ENCODE measurements around the gene F10. TPM values are rescaled to one million over a fixed set of nuclear protein-coding genes. Genes with fewer than 3 reads are reported as not detected.

The F10 gene
- polyA plus RNA-seq, 1 donor: 17.2 TPM

DNA sequence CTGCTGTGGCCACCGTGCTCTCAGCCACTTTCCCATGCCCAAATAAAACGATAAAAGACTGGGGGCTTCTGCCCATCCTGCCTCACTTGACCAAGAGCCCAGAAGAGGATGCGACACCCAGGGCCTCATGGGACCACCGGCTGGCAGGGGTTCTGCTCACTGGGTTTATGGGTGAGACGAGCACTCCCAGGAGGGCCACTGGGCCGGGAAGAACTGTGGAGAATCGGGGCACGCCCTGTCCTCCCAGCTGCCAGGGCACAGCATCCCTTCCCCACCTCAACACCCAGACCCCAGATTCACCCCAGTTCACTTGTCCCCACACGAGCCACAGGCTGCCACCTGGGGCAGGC is 4.7 kb upstream of the F10 start:
- DNase-seq: no peak

DNA sequence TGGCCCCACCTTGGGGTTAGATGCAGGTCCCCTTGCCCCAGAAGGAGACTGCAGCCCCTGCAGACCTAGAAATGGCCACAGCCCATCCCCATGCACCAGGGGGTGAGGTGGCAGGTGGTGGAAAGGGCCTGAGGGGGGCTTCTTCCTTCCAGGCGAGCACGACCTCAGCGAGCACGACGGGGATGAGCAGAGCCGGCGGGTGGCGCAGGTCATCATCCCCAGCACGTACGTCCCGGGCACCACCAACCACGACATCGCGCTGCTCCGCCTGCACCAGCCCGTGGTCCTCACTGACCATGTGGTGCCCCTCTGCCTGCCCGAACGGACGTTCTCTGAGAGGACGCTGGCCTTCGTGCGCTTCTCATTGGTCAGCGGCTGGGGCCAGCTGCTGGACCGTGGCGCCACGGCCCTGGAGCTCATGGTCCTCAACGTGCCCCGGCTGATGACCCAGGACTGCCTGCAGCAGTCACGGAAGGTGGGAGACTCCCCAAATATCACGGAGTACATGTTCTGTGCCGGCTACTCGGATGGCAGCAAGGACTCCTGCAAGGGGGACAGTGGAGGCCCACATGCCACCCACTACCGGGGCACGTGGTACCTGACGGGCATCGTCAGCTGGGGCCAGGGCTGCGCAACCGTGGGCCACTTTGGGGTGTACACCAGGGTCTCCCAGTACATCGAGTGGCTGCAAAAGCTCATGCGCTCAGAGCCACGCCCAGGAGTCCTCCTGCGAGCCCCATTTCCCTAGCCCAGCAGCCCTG is 4.2 kb upstream of the F10 start:
- no peak for DNase-seq

DNA sequence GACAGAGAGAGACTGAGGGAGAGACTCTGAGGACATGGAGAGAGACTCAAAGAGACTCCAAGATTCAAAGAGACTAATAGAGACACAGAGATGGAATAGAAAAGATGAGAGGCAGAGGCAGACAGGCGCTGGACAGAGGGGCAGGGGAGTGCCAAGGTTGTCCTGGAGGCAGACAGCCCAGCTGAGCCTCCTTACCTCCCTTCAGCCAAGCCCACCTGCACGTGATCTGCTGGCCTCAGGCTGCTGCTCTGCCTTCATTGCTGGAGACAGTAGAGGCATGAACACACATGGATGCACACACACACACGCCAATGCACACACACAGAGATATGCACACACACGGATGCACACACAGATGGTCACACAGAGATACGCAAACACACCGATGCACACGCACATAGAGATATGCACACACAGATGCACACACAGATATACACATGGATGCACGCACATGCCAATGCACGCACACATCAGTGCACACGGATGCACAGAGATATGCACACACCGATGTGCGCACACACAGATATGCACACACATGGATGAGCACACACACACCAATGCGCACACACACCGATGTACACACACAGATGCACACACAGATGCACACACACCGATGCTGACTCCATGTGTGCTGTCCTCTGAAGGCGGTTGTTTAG is 3.3 kb upstream of the F10 start:
- no peak for DNase-seq

DNA sequence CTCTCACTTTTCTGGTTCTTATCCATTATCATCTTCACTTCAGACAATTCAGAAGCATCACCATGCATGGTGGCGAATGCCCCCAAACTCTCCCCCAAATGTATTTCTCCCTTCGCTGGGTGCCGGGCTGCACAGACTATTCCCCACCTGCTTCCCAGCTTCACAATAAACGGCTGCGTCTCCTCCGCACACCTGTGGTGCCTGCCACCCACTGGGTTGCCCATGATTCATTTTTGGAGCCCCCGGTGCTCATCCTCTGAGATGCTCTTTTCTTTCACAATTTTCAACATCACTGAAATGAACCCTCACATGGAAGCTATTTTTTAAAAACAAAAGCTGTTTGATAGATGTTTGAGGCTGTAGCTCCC is 2.8 kb upstream of the F10 start:
- DNase-seq: no peak

DNA sequence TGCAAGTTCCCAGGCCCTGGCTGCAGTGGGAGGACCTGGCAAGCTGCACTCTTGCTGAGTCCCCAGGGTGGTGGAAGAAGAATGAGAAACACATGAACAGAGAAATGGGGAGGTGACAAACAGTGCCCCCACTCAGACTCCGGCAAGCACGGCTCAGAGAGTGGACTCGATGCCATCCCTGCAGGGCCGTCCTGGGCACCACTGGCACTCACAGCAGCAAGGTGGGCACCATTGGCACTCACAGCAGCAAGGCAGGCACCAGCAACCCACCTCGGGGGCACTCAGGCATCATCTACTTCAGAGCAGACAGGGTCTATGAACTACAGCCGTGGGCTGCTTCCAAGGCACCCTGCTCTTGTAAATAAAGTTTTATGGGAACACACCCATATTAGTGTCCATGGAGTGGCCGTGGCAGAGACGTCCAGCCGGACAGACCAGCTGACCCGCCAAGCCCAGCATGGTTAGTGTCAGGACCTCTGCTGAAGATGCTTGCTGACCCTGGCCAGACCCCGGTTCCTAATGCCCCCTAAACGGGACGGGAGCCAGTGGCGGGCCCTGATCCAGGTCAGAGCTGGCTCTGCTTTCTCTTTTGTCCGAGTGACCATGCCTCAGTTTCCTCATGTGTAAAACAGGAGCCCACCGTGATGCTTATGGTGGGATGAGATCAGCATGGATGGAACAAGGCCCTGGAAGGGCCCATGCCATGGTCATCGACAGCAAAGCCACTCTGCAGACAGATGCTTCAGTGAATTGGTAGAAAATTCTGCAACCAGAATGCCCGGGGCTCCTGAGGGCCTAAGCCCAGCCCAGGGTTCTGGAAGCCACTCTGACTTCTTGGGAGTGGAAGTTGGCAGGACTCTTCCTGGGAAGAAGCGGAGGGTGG is 2.1 kb upstream of the F10 start:
- DNase-seq: no peak

DNA sequence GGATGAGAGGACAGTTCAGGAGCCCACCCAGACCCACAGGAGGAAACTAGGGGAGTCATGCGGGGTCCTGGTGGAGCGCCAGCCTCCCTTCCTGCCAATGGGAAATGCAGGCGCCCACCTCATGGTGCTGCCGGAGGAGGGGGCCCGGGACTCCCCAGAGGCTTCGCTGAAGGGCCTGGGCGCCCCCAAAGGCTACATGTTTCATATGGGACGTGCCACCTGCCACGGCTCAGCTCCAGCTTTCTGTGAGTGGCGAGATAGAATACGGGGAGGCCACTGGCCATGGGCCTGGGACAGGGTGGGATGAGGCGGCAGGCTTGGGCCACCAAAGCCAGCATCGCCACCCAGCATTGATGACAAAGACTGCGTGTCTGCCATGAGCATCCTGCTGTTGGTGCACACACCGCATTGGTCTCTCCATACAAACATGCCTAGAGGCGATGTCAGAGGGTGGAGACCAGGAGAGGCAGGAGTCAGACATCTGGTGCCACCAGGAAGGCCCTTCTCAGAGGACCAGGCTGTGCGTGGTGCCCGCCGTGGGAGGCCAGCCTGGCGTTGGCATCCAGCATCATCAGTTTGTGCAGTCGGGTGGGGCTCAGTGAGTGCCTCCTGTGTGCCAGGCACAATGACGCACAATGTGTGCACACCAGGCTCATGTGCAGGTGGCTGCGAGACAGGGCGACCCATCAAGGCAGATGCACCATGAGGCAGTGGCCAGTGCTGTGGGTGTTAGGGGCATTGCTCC is 1.2 kb upstream of the F10 start:
- DNase-seq: no peak

DNA sequence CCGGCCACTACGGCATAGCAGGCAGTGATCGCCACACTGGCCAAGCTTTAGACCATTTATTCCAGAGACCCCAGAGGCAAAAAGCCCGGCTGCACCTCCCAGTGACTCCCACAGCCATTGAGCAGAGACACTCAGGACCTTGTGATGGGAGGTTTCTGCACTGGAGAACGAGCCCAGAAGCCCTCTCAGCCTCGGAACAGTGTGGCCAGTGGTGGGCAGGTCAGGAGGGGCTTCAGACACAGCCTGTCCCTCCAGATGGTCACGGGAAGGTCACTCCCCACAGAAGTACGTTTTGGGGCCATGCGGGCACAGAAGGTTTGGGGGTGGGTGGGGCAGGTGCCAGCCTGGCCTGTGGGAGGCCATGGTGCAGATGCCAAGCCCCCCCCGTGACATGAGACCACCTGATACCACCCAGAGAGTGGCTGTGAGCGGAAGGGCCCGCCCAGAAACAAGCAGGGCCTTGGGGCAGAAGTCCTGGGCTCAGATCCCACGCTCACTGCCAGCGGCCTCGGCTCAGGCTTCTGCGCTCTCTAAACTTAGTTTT is 599 bp upstream of the F10 start:
- no peak for DNase-seq

DNA sequence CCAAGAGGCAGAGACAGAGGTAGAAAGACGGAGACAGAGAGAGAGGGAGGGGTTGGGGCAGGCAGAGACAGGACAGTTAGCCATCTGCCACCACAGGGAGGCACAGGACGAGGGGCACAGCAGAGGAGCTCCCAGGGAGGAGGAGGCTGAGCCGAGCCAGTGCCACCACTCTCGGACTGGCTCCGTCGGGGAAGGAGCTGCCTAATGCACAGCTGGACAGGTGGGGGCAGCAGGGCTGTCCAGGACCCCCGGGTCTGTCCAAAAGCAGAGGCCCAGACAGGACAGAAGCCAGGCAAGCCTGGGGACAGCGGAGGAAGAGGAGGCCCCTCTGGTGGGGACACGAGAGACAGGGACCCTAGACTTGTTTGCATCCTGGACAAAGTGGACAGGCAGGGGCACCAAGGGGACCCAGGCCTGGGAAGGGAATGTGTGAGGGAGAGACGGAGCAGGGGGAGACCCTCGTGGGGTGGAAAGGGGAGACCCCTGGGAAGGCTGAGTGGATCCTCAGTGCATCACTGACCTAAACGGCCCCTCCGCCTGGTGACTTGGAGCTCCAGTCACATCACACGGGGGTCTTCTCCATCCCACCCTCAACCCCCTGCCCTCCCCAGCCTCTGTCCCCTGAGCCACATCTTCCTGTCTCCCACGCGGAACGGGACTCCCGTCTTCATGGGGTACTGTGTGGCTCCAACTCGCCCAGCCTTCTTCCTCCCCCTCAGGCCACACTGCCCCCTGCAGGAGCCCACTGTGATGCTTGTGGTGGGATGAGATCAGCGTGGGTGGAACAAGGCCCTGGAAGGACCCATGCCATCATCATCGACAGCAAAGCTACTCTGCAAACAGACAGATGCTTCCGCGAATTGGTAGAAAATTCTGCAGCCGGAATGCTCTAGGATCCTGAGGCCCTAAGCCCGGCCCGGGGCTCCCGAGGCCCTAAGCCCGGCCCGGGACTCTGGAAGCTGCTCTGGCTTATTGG is 915 bp downstream of the F10 start:
- DNase-seq: no peak

DNA sequence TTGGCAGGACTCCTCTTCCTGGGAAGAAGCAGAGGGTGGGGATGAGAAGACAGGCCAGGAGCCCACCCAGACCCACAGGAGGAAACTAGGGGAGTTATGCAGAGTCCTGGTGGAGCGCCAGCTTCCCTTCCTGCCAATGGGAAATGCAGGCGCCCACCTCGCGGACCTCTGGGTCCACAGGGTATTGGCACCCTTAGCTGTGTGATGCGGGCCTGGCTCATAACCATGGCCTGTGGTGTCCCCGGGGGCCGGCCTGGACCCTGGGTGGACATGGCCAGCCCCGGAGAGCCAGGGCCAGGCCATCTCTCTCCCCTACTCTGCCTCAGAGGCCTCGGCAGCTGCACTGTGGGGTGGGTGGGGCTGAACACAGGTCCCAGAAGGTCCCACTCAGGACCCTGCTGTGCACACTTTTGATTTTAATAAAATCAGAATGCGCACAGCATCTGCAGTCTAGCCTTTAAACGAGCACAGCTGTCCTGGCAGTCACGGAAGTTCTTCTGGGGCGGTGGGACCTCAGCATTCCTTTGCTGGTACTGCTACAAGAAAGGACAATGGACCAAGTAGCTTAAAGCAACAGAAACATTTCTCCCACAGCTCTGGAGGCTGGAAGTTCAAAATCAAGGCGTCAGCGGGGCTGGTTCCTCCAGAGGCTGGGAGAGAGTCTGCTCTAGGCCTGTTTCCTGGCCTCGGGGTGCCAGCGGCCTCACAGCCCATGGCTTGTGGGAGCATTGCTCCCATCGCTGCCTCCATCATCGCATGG is 1.8 kb downstream of the F10 start:
- no peak for DNase-seq

DNA sequence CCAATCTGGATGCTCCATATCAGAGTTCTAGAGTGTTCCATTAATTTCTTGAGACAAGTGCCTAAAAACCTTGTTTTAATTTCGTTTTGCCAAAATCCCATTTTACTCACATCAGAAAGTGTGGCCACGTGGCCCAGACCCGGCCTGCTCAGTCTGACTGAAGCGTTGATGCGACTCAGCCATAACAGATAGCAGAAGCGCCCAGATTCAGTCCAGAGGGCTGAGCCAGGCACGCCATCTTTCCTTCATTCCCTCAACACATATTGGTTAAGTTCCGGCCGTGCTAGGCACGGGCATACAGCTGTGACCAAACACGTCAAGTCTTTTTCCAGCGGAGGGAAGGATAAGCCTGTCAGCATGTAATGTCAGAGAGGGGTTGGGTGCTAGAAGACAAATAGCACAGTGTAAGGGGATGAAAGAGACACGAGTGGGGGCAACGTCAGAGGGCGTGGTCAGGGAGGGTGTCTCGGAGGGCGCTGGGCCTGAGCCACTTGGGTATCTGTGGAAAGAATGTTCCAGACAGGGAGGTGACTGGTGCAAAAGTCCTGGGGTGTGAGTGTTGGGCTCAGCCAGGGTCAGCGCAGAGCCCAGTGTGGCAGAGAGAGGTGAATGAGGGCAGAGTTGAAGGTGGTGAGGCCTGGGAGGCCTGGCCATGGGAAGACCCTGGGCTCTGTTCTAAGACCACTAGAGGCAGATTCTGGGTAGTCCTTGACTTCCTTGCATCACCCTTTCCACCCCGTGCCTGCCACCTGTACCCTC is 3.1 kb downstream of the F10 start:
- DNase-seq: no peak

DNA sequence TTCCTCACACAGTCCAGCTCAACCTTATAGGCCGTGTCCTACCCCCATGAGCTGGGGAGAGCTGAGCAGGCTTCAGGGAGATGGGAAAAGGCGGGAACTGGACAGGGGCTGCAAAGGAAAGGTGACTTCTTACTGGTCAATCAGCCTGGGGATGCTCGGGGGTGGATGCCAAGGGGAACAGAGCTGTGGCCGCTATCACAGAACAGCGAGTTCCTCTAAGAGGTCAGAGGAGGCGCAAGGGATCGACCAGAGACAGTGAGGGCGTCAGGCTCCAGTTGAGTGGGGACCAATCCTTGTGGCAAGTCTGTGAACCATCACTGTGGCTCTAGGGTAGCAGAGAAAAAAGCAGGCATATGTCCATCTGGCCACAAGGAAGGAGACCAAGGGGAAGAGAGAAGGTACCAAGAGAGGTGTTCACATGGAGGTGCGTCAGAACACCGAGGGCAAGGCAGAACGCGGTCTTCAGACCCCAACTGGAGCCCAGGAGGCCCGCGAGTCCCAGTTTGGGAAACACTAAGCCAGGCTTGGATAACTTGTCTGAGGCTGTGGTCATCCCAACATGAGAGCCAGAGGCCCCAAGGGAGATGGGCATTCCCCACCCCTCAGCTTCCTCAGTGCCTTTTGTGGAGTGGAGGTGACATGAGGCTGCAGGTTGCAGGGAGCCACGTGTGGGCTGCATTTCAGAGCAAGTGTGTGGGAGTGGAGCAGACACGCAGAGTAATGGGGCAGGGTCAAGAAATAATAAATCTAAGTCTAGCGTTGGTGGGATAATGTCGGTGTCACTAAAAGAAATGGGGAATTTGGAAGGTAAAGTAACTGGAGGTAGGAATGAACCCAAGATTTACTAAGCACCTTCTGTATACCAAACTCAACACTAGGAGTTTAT is 3.9 kb downstream of the F10 start:
- no peak for DNase-seq

DNA sequence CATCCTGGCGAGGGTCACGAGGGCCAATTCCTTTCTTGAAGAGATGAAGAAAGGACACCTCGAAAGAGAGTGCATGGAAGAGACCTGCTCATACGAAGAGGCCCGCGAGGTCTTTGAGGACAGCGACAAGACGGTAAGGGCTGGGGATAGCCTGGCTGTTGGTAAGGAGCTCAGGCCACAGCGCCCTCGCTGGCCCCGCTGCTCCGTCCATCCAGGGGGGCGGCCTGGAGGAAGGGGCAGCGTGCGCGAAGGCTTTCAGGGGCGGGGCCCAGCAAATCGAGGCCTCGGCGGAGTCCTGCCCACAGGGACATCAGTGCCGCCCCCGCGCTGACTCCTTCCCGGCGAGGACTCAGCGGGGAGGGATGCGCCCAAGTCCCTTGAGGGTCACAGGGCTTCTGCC is 6.9 kb downstream of the F10 start:
- DNase-seq: no peak

DNA sequence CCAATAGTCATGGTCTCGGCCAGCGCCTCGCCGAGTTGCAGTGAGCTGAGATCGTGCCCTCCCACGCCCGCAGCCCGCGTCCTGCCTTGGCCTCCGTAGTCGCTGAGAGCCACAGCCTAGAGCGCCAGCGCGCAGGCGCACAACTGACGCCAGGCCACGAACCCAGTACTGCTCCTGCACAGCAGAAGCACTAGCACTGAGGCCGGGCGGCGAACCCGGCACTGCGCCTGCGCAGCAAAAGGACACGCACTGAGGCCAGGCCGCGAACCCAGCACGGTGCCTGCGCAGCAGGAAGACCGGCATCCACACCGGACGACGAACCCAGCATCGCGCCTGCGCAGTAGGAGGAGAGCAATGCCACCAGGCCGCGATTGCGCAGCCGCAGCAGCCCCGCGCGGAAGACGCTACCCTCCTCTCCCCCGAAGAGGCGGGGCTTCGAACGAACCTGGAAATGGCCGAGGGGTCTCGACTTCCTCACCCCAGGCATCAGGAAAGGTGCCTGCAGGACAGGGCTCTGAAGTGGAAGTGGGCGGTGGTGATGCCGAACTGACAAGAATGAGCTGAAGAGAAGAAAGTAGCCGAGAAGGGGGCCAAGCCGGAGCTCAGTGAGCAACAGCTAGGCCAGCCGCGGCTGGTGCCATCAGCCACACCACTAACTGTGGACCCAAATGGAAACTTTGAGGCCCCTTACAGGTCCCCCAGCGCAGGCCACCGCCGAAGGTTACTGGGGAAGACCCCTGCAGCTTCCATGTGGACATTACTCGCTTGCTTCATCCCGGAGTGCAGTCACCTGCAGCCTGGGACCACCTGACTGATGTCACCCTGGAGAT is 7.5 kb downstream of the F10 start:
- no peak for DNase-seq

DNA sequence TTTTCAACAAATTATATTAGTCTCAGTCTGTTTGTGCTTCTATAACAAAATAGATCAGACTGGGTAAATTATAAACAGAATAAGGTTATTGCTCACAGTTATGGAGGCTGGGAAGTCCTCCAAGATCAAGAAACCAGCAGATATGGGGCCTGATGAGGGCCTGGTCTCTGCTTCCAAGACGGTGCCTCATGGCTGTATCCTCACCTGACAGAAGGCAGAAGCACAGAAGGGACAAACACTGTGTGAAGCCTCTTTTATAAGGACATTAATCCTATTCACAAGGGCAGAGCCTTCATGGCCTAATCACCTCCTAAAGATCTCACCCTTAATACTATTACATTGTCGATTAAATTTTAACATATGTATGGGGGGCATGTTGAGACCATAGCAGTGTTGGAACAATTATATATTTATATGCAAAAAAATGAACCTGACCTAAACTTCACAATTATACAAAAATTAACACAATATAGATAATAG is 12.7 kb downstream of the F10 start:
- no peak for DNase-seq

DNA sequence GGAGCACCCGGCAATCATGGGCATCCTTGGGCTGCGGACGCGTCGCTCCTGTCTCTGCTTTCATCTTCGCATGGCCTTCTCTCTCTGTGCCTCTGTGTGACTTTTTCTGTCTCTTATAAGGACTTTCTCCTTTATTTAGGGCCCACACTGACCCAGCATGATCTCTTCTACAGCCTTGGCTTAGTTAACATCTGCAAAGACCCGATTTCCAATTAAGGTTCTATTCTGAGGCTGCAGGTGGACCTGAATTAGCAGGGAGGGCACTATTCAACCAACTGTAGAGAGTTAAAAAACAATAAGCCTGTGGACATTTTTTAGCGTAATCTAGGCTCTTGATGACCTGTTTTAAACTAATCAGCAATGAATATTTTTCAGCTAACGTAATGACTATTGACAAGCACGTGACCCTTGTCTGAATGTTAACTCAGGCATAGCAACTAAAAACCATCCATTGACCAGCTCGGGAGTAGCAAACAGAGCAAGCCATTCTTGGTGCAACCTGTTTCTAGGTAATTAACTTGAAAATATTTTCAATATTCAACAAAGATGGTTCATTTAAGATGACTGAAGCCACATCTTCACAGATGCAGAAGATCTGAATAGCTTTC is 15.2 kb downstream of the F10 start:
- DNase-seq: no peak

DNA sequence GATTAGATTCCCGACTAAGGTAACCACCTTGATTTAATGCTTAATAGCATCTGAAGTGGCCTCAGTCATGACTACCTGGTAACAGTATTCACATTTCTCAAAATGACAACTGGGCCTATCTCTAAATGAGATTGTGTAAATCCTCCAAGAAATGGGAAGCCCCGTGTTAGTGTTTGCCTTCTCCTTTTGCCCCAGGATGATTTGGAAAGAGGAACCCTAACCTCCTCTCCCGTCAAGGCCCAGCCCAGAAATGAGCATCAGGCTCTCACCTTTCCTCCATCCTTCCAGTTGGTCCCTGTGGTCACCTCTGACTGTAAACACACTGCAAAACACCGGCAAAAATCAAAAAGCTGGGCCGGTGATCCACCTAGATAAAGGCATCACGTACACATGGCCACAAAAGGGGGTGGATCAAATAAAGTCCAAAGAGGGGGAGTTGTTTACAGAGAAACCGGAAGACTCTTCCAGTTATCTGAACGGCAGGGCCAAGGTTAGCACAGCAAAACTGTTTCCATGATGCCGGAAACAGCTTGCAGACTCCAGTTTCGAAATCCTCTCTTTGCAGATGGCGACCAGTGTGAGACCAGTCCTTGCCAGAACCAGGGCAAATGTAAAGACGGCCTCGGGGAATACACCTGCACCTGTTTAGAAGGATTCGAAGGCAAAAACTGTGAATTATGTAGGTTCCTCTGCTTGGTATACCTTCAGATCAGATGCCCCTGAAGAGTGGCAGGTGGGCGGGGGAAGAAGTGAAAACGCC is 16.4 kb downstream of the F10 start:
- no peak for DNase-seq
